ENCODE data around the gene INPP4A.

INPP4A gene

DNA sequence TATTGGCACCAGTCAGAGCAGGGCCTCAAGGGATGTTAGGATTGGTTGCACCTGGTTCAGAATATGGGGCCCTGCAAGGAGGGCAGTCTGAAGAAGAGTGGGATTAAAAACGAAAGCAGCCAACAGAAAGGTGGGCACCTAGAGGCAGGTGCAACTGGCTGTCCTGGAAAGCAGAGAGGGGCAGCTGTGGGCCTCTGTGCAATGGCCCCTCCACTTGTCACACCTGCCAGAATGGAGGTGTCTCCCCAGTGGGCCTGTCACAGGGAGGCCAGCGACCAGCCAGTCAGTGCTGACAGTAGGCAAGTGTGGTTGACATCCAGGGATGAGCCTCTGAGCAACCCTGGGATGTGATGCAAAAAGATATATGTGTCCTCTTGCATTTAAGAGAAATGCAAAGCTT lies 37.7 kb downstream of the INPP4A start:
- ATAC-seq (no peak), DNase-seq (no peak)
- Mint-ChIP-seq H3K36me3 (ENCODE audit: low read depth) (no peaks in the 10 kb centered on the region), H3K9me3 (no peaks in the 10 kb centered on the region), H3K4me1 (peaks cover 99% of the 10 kb centered on the region), H3K27me3 (no peaks in the 10 kb centered on the region), H3K4me3 (no peak overlapping the region), H3K27ac (peak overlapping the region; percentile 48)

DNA sequence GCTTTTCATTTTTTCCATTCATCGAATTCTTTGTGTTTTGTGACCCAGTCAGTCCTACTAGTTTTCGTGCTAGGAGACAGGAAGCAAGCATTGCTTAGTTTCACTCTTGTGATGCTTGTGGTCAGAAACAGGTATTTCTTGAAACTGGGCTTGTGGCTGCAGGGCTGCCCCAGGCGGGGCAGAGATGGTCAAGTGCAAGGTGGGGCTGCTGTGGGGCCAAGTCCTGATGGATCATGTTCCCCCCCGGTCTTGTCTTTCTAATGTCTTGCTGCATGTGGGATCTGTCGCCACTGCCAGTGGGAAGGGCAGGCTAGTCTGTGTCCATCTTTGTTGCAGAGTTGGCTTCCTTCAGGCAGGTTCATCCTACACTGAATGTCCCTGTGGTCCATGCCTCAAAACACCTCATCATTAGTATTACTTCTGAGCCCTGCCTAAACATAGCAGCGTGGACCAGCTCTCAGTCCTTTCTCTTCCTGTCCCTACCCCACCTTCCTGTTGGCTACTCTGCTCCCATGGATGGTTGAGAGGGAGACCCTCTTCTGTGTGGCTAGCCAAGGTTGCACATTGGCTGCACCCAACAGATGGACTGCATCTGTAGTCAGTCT lies 38.7 kb downstream of the INPP4A start:
- no peaks in the 10 kb centered on the region for H3K27me3 Mint-ChIP-seq
- H3K9me3 Mint-ChIP-seq, result no peaks in the 10 kb centered on the region
- H3K4me1 Mint-ChIP-seq, result peaks cover 99% of the 10 kb centered on the region
- peak; percentile 58 for ATAC-seq
- DNase-seq, result no peak
- H3K36me3 Mint-ChIP-seq (ENCODE audit: low read depth), result no peaks in the 10 kb centered on the region
- peak overlapping the region; percentile 85 for H3K27ac Mint-ChIP-seq
- peak overlapping the region; percentile 44 for H3K4me3 Mint-ChIP-seq

DNA sequence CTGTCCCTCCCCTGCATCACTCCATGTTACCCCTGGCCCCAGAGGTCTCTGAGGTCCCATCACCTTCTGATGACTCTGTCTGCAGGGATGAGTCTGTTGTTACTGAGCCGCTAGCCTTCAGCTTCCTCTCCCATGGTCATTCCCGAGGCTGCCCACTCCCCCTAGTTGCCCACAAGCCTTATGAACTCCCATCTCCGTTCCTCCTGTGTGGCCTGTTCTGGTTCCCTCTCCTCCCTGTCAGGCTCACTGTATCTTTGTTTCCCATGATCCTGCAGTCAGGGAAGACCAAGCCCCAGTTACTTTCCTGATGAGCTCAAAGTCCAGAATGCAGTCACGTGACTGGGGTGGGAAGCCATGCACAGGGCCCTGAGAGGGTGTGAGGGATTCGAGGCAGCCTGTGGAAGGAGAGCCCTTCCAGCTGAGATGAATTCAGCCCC lies 39.5 kb downstream of the INPP4A start:
- no peaks in the 10 kb centered on the region for H3K36me3 Mint-ChIP-seq (ENCODE audit: low read depth)
- H3K4me1 Mint-ChIP-seq, result peaks cover 99% of the 10 kb centered on the region
- H3K9me3 Mint-ChIP-seq, result no peaks in the 10 kb centered on the region
- DNase-seq, result no peak
- peak overlapping the region; percentile 85 for H3K27ac Mint-ChIP-seq
- no peak for ATAC-seq
- no peak overlapping the region for H3K4me3 Mint-ChIP-seq
- no peaks in the 10 kb centered on the region for H3K27me3 Mint-ChIP-seq

DNA sequence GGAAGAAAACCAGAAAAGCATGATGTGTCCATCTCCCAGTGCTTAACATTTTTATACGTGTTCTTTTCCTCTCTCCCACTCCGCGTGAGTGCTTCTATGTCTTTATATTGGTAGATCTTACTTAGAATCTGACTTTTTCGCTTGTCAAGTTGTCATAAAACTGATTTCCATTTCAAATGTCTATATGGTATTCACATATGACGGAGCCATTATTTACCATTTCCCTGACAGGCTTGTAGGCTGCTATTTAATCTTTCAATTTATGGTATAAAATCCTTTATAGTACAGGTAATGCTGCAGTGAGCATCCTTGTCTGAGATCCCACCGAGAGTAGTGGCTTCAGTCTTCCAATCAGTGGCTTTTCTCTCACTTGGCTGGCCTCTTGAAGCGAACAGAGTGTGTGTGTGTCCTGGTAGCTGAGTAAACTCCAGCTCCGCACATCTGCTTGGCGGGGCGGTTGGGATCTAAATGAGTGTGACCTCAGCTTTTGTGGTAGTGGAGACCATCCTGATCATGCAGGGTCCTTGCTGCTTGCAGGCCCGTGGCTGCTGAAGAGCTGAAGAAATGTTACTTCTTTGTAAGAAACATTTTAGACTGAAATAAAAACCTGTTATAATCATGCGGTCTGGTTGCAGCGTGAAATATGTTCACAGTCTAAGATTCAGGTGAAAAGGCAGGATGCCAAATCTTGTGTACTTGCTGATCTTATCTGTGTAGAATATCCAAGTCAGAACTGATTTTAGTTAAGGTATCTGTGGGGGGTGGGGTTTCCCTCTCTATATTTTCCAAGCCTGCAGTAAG lies 40.2 kb downstream of the INPP4A start:
- no peak for DNase-seq
- Mint-ChIP-seq H3K4me1 (peaks cover 97% of the 10 kb centered on the region), H3K36me3 (ENCODE audit: low read depth) (no peaks in the 10 kb centered on the region), H3K27ac (no peak overlapping the region), H3K4me3 (no peak overlapping the region), H3K9me3 (no peaks in the 10 kb centered on the region), H3K27me3 (no peaks in the 10 kb centered on the region)
- ATAC-seq, result no peak

DNA sequence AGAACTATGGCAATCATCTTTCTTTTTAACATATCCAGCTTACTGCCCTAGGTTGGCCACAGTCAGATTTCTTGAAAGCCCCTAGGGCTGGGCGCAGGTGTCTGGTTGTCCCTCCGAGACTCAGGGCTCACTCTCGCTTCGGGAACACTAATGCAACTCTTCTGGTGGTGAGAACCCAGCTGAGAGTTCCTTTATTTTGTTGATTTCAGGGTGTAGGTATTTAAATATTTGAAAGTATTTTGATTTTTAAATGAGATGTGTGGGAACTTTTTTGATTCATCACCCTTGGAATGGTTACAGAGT lies 40.7 kb downstream of the INPP4A start:
- H3K36me3 Mint-ChIP-seq (ENCODE audit: low read depth), result no peaks in the 10 kb centered on the region
- H3K4me1 Mint-ChIP-seq, result peaks cover 95% of the 10 kb centered on the region
- no peaks in the 10 kb centered on the region for H3K9me3 Mint-ChIP-seq
- peak overlapping the region; percentile 3 for H3K27ac Mint-ChIP-seq
- no peaks in the 10 kb centered on the region for H3K27me3 Mint-ChIP-seq
- H3K4me3 Mint-ChIP-seq, result no peak overlapping the region
- no peak for ATAC-seq
- no peak for DNase-seq

DNA sequence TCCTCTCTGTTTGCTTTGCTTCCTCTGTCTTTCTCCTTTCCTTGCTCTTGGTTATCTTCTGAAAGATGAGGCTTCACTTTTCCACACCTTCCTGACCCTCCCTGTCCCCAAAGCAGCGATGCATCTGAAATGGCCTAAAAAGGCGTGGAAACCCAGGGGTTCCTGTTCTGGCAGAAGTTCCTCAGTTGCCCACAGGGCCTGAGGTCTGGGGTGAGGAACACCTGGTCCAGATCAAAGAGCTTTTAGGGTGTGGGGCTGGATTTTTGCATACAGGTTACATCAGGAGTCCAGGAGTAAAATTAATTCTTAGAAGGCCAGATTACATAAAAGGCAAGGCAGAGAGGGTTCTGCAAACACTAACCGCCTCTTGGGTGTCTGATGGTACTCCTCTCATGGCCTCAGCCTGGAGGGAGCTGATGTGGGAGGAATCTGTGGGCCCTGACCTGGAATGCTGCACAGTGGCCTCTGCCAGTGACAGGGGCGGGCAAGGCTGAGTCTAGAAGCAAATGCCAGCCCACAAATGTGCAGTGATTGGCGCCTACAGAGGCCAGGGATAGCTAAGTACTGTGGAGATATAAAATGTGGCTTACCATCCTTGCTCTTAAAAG lies 41.8 kb downstream of the INPP4A start:
- Mint-ChIP-seq H3K4me3 (no peak overlapping the region), H3K4me1 (peaks cover 87% of the 10 kb centered on the region), H3K27ac (peak overlapping the region; percentile 3), H3K36me3 (ENCODE audit: low read depth) (peaks cover under 1% of the 10 kb centered on the region), H3K27me3 (no peaks in the 10 kb centered on the region), H3K9me3 (no peaks in the 10 kb centered on the region)
- DNase-seq, result no peak
- ATAC-seq, result no peak

DNA sequence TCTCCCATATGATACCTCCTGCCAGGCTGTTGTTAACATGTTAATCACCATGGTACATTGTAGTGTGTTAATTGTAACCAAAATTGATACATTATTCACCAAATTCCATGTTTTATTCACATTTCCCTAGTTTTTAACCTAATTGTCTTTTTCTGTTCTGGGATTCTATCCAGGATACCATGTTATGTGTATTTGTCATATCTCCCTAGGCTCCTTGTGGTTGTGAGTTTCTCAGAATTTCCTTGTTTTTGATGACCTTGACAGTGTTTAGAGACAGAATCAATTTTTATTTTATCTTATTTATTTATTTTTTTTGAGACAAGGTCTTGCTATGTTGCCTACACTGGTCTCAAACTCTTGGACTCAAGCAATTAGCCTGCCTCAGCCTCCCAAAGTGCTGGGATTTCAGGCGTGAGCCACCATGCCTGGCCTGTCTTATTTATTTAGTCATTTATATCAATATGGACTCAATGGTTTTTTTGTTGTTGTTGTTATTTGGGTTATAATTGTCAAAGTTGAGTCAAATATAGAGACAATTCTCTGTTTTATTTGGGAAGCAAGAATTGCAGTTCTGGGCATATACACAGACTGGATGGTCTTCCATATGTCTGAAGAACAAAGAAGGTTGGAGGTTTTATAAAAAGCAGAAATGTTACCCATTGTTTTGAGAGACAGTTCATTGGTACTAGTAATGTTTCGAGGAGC lies 42.6 kb downstream of the INPP4A start:
- Mint-ChIP-seq H3K9me3 (no peaks in the 10 kb centered on the region), H3K4me3 (no peak overlapping the region), H3K27me3 (no peaks in the 10 kb centered on the region), H3K4me1 (peaks cover 87% of the 10 kb centered on the region), H3K36me3 (ENCODE audit: low read depth) (peaks cover 3% of the 10 kb centered on the region), H3K27ac (no peak overlapping the region)
- DNase-seq, result no peak
- no peak for ATAC-seq

DNA sequence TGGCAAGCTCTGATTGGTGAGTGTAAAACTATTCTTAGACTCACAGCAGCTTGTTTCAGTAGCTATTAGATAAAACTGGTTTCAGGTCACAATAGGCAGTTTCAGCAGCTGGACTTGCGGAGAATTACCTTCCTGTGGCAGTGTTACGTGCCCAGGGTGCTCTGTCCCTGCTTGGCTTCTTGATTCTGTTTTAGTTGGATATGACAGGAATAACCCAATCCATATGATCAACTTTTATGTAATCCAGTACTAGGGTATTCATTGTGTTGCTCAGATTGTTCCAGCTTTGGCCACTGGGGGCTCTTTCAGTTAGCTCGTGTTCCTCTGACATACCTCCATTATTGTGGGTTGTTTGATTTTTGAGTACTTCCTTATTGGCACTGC lies 43.1 kb downstream of the INPP4A start:
- Mint-ChIP-seq H3K4me1 (peaks cover 87% of the 10 kb centered on the region), H3K27ac (no peak overlapping the region), H3K4me3 (no peak overlapping the region), H3K27me3 (no peaks in the 10 kb centered on the region), H3K9me3 (no peaks in the 10 kb centered on the region), H3K36me3 (ENCODE audit: low read depth) (peaks cover 5% of the 10 kb centered on the region)
- ATAC-seq, result no peak
- peak; percentile 46 for DNase-seq

DNA sequence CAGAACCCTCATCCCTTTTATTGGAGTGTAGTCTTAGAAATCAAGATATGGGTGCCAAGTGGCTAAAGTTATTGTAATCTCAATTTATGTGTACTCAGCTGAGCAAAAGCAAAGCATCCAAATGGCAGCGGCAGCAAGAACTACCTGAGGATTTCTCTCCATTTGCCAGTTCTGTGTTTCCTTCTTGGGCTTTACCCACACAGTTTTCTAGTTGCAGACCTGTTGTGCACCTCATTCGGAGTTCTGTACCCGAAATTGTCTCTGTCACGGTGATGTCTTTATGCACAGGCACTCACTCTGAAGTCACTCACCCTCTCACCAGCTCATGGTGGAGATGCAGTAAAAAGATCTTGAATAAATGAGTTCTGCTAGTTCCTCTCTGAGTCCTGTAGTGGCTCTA lies 43.6 kb downstream of the INPP4A start:
- H3K4me1 Mint-ChIP-seq, result peaks cover 86% of the 10 kb centered on the region
- no peaks in the 10 kb centered on the region for H3K27me3 Mint-ChIP-seq
- H3K9me3 Mint-ChIP-seq, result no peaks in the 10 kb centered on the region
- no peak overlapping the region for H3K4me3 Mint-ChIP-seq
- no peak overlapping the region for H3K27ac Mint-ChIP-seq
- DNase-seq (no peak), ATAC-seq (no peak)
- peaks cover 5% of the 10 kb centered on the region for H3K36me3 Mint-ChIP-seq (ENCODE audit: low read depth)

DNA sequence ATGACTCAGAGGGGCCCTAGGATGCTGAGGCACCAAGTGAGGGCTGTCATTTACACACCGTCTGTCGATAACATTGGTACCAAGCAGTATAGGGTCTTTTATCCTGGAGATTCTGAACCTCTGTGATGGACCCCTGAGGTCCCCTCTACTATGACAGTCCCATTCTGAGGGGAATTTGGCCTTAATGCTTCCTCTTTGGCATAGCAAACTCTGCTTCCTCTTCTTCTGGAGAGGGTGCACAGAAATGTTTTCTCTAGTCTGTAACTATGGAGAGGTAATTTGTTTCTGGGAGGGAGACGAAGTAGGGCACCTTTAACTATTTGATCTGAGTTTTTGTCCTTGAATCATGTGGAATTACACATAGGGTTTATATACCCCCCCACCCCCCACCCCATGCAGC lies 44.8 kb downstream of the INPP4A start:
- H3K27ac Mint-ChIP-seq, result no peak overlapping the region

DNA sequence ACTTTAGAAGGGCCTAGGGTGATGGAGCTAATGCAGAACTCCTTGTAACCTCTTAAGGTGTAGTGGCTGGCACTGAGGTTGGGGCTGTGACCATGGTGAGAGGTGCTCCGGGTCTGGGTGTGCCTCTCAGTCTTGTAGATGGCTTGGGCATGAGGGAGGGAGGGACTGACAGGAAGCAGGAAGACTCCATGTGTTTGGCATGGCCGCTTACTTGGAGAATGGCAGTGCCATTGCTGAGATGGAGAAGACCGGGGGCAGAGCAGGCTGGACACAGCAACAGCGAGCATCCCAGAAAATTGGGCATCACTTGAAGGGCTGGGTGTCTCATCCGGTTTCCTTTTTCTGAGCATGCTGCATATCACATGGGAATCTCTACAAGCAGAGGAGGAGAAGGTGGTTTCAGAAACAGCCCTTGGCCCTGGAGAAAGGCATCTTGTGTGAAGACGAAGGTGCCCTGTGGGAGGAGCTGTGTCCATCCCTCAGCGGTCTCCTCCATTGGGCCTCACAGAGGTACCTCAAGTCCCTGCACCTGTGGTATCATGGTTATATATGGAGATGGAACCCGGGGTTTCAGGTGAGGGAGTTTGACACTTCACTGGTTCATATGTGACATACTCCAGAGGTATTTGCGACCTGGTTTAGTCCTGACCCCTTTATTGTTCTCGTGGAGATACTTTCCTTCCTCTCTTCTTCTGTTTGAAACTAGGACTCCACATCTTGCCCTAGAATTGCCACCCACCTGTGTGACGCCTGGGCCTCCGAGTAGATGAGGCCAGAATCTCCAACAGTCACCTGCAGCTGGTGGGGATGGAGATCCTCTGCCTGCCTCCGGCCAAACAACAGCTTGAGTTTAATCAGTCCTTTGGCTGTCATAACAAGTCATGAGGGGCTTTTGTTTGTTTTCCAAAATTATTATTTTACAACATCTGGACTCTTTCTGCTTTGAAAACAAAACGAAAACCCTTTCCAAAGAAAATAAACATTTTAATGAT lies 45.6 kb downstream of the INPP4A start:
- H3K36me3 Mint-ChIP-seq (ENCODE audit: low read depth), result peaks cover 11% of the 10 kb centered on the region
- H3K27ac Mint-ChIP-seq, result no peak overlapping the region

More for the DNA sequence above, 44.8 kb downstream of the INPP4A start:
- no peaks in the 10 kb centered on the region for H3K27me3 Mint-ChIP-seq
- H3K9me3 Mint-ChIP-seq, result no peaks in the 10 kb centered on the region
- DNase-seq (no peak), ATAC-seq (no peak)
- H3K36me3 Mint-ChIP-seq (ENCODE audit: low read depth), result peaks cover 8% of the 10 kb centered on the region
- peaks cover 73% of the 10 kb centered on the region for H3K4me1 Mint-ChIP-seq
- H3K4me3 Mint-ChIP-seq, result no peak overlapping the region

DNA sequence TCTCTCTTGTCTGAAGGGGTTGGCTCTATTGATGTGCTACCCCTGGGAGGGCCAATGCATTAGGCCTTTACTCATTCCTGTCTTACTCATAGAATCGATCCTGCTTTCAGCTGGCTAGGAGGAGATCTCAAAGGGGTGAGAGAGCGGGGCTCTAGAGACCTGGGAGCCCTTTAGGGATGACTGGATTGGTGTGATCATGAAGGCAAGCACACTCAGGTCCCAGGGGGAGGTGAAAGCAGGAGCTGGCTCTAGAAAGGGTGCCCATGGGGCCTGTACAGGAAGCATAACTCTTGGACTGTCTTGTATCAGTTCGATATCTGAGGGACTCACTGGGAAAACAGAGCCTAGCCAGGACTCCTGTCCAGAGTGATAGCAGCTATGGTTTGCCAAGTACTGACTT lies 47.8 kb downstream of the INPP4A start:
- H3K36me3 Mint-ChIP-seq (ENCODE audit: low read depth), result peaks cover 24% of the 10 kb centered on the region
- DNase-seq (no peak), ATAC-seq (peak; percentile 45)
- no peak overlapping the region for H3K4me3 Mint-ChIP-seq
- H3K27ac Mint-ChIP-seq, result peak overlapping the region; percentile 14
- peaks cover 16% of the 10 kb centered on the region for H3K9me3 Mint-ChIP-seq
- H3K27me3 Mint-ChIP-seq, result no peaks in the 10 kb centered on the region
- H3K4me1 Mint-ChIP-seq, result peaks cover 44% of the 10 kb centered on the region

More for the DNA sequence above, 45.6 kb downstream of the INPP4A start:
- H3K27me3 Mint-ChIP-seq, result no peaks in the 10 kb centered on the region
- DNase-seq, result no peak
- H3K4me1 Mint-ChIP-seq, result peaks cover 66% of the 10 kb centered on the region
- ATAC-seq, result no peak
- peaks cover 2% of the 10 kb centered on the region for H3K9me3 Mint-ChIP-seq
- H3K4me3 Mint-ChIP-seq, result no peak overlapping the region

DNA sequence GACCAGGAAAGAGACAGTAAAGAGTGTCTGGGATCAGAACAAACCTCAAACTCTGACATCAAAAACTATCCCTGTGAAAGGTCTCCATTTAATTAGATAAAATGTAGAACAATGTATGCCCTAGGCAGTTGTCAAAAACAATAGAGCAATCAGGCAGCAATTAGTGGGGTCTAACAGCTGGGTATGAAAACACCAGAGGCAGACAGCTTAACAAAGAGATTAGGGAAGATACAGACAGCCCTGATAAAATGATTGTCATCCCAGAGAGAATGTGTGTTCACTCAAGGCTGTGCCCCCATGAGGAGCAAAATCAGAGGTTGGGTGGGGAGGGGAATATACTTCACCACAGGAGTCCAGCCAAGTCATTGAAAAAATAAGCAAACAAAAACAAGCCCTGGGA lies 50.0 kb downstream of the INPP4A start:
- Mint-ChIP-seq H3K36me3 (ENCODE audit: low read depth) (peaks cover 44% of the 10 kb centered on the region), H3K4me1 (peaks cover 34% of the 10 kb centered on the region), H3K4me3 (no peak overlapping the region), H3K27me3 (no peaks in the 10 kb centered on the region), H3K27ac (no peak overlapping the region), H3K9me3 (peaks cover 26% of the 10 kb centered on the region)
- ATAC-seq, result no peak
- DNase-seq, result no peak
